Neural progenitor cell (in vitro differentiated cells): ENCODE results near the gene WBP1L. TPM values are rescaled to one million over a fixed set of nuclear protein-coding genes. Genes with fewer than 3 reads are reported as not detected.

Experiments used
- DNase-seq: peaks from one replicate; pipeline ENCODE4 v3.0.0-alpha.2; 2016; ENCODE audit warnings: low spot score
- H2AFZ ChIP-seq: fragments of 200-600 bp; sonication (generic); replicated peaks from 2 replicates; pipeline ENCODE4 v1.6.1; 2016; ENCODE audit warnings: antibody characterized with exemption
- H3F3A ChIP-seq: fragments of 200-600 bp; sonication (generic); 2 replicates; pipeline ENCODE4 v1.6.1; 2016; ENCODE audit warnings: antibody characterized with exemption, low read depth
- H3K27ac ChIP-seq: fragments of 200-600 bp; sonication (generic); 2 replicates; pipeline ENCODE4 v1.5.1; 2016; ENCODE audit warnings: mild to moderate bottlenecking
- H3K27me3 ChIP-seq: fragments of 200-600 bp; sonication (generic); 2 replicates; pipeline ENCODE4 v1.6.1; 2016; ENCODE audit warnings: mild to moderate bottlenecking, moderate library complexity
- H3K36me3 ChIP-seq: fragments of 200-600 bp; sonication (generic); 2 replicates; pipeline ENCODE4 v1.5.1; 2016
- H3K4me1 ChIP-seq: fragments of 200-600 bp; sonication (generic); 2 replicates; pipeline ENCODE4 v1.6.1; 2016; ENCODE audit warnings: mixed run types
- H3K4me2 ChIP-seq: fragments of 200-600 bp; sonication (generic); 2 replicates; pipeline ENCODE4 v1.6.1; 2016
- H3K4me3 ChIP-seq: fragments of 200-600 bp; sonication (generic); 2 replicates; pipeline ENCODE4 v1.5.1; 2016
- H3K79me2 ChIP-seq: fragments of 200-600 bp; sonication (generic); 2 replicates; pipeline ENCODE4 v1.6.1; 2016; ENCODE audit warnings: low read depth
- H3K9ac ChIP-seq: fragments of 200-600 bp; sonication (generic); 2 replicates; pipeline ENCODE4 v1.6.1; 2016
- H3K9me3 ChIP-seq: fragments of 200-600 bp; sonication (generic); 2 replicates; pipeline ENCODE4 v1.5.1; 2016; ENCODE audit warnings: low read depth
- H4K20me1 ChIP-seq: fragments of 200-600 bp; sonication (generic); 2 replicates; pipeline ENCODE4 v1.6.1; 2016; ENCODE audit warnings: low read depth
- H3K27ac Mint-ChIP-seq: 3 replicates; pipeline ENCODE4 v1.8.0; 2021; ENCODE audit warnings: mixed read lengths
- H3K27me3 Mint-ChIP-seq: 2 replicates; pipeline ENCODE4 v1.8.0; 2022; ENCODE audit warnings: low read depth, mild to moderate bottlenecking, inconsistent platforms, moderate library complexity, mixed read lengths; ENCODE audit not compliant: insufficient read depth
- H3K36me3 Mint-ChIP-seq: 3 replicates; pipeline ENCODE4 v1.8.0; 2021; ENCODE audit warnings: mixed read lengths
- H3K4me1 Mint-ChIP-seq: 3 replicates; pipeline ENCODE4 v1.8.0; 2021; ENCODE audit warnings: mixed read lengths
- H3K4me3 Mint-ChIP-seq: 3 replicates; pipeline ENCODE4 v1.8.0; 2021; ENCODE audit warnings: mild to moderate bottlenecking, moderate library complexity, mixed read lengths
- H3K9me3 Mint-ChIP-seq: 3 replicates; pipeline ENCODE4 v1.8.0; 2020; ENCODE audit warnings: mixed read lengths
- CTCF ChIP-seq: fragments of 200-600 bp; sonication (generic); IDR thresholded peaks from 2 replicates; pipeline ENCODE4 v1.5.1; 2017; ENCODE audit warnings: antibody characterized with exemption, mild to moderate bottlenecking
- EZH2 ChIP-seq: fragments of 200-600 bp; sonication (generic); IDR thresholded peaks from 2 replicates; pipeline ENCODE4 v1.6.1; 2017; ENCODE audit warnings: antibody characterized with exemption, mild to moderate bottlenecking, moderate library complexity
- EZH2phosphoT487 ChIP-seq: fragments of 200-600 bp; sonication (generic); IDR thresholded peaks from 2 replicates; pipeline ENCODE4 v1.6.1; 2017; ENCODE audit warnings: antibody characterized with exemption
- total RNA-seq: library from RNA; depleted of rRNA; stranded (reverse); fragments of >200 nt; gene quantifications from 2 replicates; pipeline ENCODE4 v1.2.3, GENCODE V29; 2015; ENCODE audit warnings: low replicate concordance

Gene WBP1L
- total RNA-seq, 1 donor from 2014 or later, result 21.1 TPM

- Histone ChIP-seq H2AFZ (no peak overlapping the region), H3K79me2 (peaks cover 22% of the 10 kb centered on the region), H3F3A (no peaks in the 10 kb centered on the region), H3K9ac (no peak overlapping the region), H3K4me1 (no peaks in the 10 kb centered on the region), H3K4me2 (no peak overlapping the region), H3K27me3 (no peaks in the 10 kb centered on the region), H3K4me3 (no peak overlapping the region), H3K36me3 (peaks cover 11% of the 10 kb centered on the region), H3K9me3 (no peaks in the 10 kb centered on the region), H3K27ac (no peak overlapping the region), H4K20me1 (peaks cover 12% of the 10 kb centered on the region)
- no peak for DNase-seq
- H3K4me3 Mint-ChIP-seq, result no peak overlapping the region
- TF ChIP-seq EZH2 (no peak), EZH2phosphoT487 (no peak), CTCF (no peak)
- H3K4me1 Mint-ChIP-seq, result peaks cover 4% of the 10 kb centered on the region
- H3K36me3 Mint-ChIP-seq, result peaks cover 34% of the 10 kb centered on the region
- no peak overlapping the region for H3K27ac Mint-ChIP-seq
- no peaks in the 10 kb centered on the region for H3K27me3 Mint-ChIP-seq
- H3K9me3 Mint-ChIP-seq, result no peaks in the 10 kb centered on the region
These were observed 42.5 kb upstream of the WBP1L start for GRCh38 chr10:102701272-102701671.

GRCh38 chr10:102701796-102702195, 42.0 kb upstream of the WBP1L start:
- H3K36me3 ChIP-seq, result peaks cover 11% of the 10 kb centered on the region
- H3K27me3 ChIP-seq, result no peaks in the 10 kb centered on the region
- no peak overlapping the region for H3K9ac ChIP-seq
- peaks cover 16% of the 10 kb centered on the region for H4K20me1 ChIP-seq
- peaks cover 4% of the 10 kb centered on the region for H3K4me1 Mint-ChIP-seq
- no peak overlapping the region for H3K27ac ChIP-seq
- H3K27ac Mint-ChIP-seq, result no peak overlapping the region
- no peak overlapping the region for H3K4me2 ChIP-seq
- no peaks in the 10 kb centered on the region for H3K9me3 ChIP-seq
- no peak overlapping the region for H3K4me3 Mint-ChIP-seq
- TF ChIP-seq EZH2 (no peak), EZH2phosphoT487 (no peak), CTCF (no peak)
- no peaks in the 10 kb centered on the region for H3F3A ChIP-seq
- H3K9me3 Mint-ChIP-seq, result no peaks in the 10 kb centered on the region
- no peak overlapping the region for H2AFZ ChIP-seq
- H3K4me1 ChIP-seq, result no peaks in the 10 kb centered on the region
- peaks cover 27% of the 10 kb centered on the region for H3K79me2 ChIP-seq
- H3K27me3 Mint-ChIP-seq, result no peaks in the 10 kb centered on the region
- DNase-seq, result no peak
- no peak overlapping the region for H3K4me3 ChIP-seq
- H3K36me3 Mint-ChIP-seq, result peaks cover 30% of the 10 kb centered on the region

GRCh38 chr10:102702742-102703141, 41.0 kb upstream of the WBP1L start:
- no peak overlapping the region for H3K27ac Mint-ChIP-seq
- DNase-seq, result no peak
- H3K4me3 Mint-ChIP-seq, result no peak overlapping the region
- no peaks in the 10 kb centered on the region for H3K27me3 ChIP-seq
- H3K27ac ChIP-seq, result no peak overlapping the region
- H3K9me3 Mint-ChIP-seq, result no peaks in the 10 kb centered on the region
- peaks cover 11% of the 10 kb centered on the region for H3K36me3 ChIP-seq
- peaks cover 8% of the 10 kb centered on the region for H3K4me1 Mint-ChIP-seq
- TF ChIP-seq EZH2 (no peak), EZH2phosphoT487 (no peak), CTCF (no peak)
- no peak overlapping the region for H2AFZ ChIP-seq
- H3K79me2 ChIP-seq, result peaks cover 37% of the 10 kb centered on the region
- no peak overlapping the region for H3K9ac ChIP-seq
- no peak overlapping the region for H3K4me3 ChIP-seq
- no peaks in the 10 kb centered on the region for H3K27me3 Mint-ChIP-seq
- peaks cover 1% of the 10 kb centered on the region for H3F3A ChIP-seq
- H3K9me3 ChIP-seq, result no peaks in the 10 kb centered on the region
- peaks cover 25% of the 10 kb centered on the region for H3K36me3 Mint-ChIP-seq
- H4K20me1 ChIP-seq, result peaks cover 16% of the 10 kb centered on the region
- H3K4me1 ChIP-seq, result no peaks in the 10 kb centered on the region
- H3K4me2 ChIP-seq, result no peak overlapping the region
